GOT3 (cell line): ENCODE data around the gene CATSPER1.

Experiments
- DNase-seq: peaks from one replicate; lab custom pipeline; 2025; ENCODE audit warnings: mixed read lengths; lab: John Stamatoyannopoulos, UW

The CATSPER1 gene

DNA sequence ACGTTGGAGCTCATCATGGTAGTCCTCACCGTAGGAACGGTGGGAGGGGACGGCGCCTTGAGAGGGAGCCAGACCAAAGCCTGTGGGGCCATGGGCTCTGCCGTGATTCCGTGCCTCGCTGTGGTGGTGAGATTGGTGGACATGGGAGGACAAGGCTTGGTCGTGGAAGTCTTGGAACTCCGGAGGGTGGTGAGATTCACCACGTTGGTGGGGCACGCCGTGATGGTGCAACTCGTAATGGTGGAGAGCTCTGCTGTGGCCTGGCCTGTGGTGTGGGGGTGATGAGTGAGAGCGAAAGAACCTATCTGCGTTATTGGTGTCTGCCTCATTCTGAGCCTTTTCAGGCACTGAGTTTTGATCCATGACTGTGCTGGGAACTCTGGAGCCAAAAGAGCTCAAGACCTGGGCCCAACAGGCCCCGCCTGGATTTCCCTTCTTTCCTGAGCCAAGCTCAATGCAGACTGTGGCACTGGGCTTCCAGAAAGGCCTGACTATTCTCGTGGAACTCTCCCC, at the start of gene CATSPER1:
TSS of gene CATSPER1 (minus strand) at position 463 of the 513 bp plus-strand sequence. CDS start at position 363, 100 bp downstream.
- no peak for DNase-seq

DNA sequence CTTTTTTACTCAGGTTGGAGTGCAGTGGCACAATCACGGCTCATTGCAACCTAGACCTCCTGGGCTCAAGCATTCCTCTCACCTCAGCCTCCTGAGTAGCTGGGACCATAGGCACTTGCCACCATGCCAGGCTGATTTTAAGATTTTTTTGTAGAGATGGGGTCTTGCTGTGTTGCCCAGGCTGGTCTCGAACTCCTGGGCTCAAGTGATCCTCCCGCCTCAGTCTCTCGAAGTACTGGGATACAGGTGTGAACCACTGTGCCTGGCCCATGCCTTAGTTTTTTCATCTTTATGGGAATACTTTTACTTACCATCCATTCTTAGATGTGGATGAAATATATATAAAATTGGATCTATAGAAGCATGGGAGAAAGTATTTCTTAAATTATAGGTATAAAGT, 49.0 kb upstream of the CATSPER1 start:
- no peak for DNase-seq

DNA sequence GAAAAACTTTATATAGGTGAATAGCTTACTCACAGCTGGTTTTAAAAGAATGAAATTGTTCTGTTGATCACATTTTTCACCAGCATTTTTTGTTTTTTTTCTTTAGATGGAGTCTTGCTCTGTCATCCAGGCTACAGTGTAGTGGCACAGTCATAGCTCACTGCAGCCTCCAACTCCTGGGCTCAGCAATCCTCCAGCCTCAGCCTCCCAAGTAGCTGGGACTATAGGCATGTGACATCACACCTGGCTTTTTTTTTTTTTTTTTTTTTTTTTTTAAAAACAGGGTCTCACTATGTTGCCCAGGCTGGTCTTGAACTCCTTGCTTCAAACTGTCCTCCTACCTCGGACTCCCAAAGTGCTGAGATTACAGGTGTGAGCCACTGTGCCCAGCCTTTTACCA, 47.4 kb upstream of the CATSPER1 start:
- no peak for DNase-seq

DNA sequence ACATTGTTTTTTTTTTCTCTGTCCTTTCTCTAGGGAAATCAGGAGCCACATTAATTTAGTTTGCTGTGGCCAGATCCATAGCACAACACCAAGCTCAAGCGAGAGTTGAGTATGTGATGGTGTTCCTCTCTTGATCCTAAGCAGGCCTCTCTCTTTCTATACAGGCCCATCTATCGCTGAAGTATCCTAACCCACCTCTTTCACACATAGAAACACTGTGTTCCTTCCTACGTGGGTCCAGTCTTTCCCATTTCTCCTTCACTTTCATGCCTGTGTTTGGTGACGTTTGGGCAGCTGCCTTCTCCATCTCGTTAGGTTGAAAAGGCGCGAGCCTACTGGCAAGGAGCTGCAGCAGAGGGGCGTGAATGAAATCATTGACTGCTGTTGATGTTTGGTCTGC, 46.2 kb upstream of the CATSPER1 start:
- no peak for DNase-seq

DNA sequence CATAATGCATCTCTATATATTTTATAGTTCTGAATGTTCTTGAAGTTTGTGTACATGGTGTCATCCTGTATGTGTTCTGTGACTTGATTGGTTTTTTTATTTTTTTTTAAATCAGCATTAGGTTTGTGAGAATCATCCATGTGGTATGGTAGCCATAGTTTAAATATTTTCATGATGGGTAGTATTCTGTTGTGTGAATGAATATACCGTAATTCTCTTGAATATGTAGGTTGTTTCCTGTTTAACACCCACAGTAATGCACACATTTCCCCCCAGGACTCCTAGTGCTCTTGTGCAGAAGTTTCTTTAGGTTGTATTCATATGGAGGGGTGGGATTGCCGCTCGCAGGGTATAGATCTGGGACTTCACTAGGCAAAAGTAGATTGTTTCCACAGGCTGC, 45.8 kb upstream of the CATSPER1 start:
- DNase-seq, result no peak

DNA sequence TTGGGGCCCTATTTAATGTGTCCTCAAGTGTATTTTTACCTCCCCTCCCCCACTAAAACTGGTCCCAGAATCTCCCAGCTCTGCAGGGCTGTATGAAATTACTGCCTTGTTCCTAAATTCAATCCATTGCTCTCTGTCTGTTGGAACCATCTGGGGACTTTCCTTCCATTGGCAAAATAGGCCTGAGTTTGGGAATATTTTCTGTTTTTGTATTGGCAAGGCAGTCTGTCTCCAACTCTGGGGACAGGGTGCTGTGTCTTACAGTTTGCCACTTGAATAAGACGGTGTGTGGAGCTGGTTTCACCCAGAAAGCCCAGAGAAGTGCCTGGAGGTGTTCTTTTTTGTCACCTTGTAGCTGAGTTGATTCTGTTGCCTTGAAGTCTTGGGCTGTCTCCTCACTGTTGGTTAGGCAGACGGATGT, 45.1 kb upstream of the CATSPER1 start:
- no peak for DNase-seq

DNA sequence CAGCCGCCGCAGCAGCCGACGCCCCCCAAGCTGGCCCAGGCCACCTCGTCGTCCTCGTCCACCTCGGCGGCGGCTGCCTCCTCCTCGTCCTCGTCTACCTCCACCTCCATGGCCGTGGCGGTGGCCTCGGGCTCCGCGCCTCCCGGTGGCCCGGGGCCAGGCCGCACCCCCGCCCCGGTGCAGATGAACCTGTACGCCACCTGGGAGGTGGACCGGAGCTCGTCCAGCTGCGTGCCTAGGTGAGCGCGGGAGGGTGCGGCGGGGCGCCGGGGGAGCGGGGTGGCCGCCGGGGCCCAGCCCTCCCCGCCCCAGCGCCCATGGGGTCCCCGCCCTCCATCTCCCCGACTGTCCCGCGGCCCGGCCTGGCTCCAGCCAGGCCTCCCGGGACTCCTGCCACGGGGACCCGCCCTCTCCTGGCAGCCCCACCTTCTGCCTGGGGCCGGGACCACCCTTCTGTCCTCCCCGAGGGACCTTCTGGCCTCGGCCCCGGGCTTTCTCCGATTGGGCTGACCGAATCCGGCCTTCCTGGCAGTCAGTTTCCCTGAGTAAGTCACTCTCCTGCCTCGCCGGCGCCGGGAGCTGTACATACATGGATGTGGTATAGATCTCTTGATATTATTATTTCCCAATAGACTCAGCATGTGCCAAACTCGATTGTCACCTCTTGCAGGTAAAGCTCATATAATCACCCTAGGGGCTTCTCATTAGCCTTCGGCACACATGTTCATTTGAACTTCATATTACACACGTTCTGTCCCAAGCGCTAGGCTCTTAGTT, 44.5 kb upstream of the CATSPER1 start:
- no peak for DNase-seq

DNA sequence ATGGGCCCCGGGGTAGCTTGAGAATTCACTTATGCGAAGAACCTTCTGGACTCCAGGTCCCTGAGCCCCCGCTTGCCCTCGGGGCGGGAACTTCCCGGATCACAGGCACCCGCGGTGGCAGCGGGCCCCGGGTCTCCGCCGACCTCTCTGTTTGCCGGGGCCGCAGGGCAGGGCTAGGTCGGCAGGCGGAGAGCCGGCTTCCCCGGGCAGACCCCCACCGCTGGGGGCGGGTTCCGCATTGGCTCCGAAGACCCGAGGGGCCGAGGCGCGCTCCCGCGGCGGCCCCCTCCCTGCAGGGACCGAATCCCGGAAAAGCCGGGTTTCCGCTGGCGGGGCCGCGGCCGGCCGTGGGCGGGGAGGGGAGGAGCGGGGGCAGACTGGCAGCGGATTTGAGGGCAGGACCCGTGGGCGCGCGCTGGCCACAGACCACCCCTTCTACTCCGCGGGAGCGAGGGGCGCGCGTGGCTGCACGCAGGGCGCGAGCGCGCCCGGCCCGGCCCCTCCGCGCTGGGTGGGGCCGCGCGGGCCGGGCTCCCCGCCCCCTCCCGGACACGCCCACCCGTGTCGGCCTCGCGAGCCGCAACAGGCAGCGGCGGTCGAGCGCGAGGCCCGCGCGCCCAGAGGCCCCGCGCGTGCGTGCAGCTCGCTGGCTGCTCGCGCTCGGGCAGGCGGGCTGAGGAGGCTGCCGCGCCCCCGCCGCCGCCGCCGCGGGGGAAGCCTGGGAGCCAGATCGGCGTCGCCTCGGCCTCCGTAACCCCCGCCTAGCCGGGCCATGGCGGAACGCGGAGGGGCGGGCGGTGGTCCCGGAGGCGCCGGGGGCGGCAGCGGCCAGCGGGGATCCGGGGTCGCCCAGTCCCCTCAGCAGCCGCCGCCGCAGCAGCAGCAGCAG, 43.7 kb upstream of the CATSPER1 start, which contains the start of gene PACS1:
TSS of gene PACS1 (plus strand) at position 558 of the 889 bp plus-strand sequence. CDS start at position 773, 215 bp downstream.
- DNase-seq, result peak; percentile 30

DNA sequence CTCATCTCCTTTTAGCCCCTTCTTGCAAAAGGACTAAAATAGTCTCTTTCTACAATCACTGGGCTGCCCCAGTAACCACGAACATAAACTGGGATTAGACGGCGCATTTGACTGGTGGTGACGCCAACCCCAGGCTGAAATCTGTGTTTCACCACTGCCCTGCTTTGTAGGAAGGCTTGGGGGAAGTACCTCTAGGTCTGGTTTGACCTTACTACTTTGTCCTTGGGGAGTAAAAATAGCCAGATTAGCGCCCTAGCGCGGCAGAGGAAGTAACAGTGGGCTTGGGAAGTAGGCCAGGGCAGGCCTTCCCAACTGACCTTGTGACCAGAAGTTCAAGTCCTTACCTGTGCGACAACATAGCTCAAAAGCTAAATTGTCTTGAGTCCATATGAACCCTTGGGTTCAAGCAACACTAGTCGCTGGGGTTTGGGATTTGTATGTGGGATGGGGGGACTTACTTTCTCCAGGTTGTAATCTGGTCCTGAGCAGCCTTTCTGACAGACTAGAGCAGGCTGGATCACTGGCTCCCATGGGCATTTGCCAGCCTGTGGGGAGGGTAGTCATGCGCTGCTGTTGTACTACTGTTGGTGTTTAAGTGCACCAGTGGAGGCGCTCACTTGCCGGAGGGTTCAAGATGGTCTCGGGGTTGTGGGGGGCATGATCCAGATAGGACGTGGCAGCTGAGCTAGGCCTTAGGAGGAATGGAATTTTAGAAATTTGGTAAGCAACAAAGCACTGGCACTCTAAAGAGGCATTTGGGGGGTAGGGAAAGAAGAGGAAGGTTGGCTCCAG, 42.8 kb upstream of the CATSPER1 start:
- DNase-seq, result no peak

DNA sequence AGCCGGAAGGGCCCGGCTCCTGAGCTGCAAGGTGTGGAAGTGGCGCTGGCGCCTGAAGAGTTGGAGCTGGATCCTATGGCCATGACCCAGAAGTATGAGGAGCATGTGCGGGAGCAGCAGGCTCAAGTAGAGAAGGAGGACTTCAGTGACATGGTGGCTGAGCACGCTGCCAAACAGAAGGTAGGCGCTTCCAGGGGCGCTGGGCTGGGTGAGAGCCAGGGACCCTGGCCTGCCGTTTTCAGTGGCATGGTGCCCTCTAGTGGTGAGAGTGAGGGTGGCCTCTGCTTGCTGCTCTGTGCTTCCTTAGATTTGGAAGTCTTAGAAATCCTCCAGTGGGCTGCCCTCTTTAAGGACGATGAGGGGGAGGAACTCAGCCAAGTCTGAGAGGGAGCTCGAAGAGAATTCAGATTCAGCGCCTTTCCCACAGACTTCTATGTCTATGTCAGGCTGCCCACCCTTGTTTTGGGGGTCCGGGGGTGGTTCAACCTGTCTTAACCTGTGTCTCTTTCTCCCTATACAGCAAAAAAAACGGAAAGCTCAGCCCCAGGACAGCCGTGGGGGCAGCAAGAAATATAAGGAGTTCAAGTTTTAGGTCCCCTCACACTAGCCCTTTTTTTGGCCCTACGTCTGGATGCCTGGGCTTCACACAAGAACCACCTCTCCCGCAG, 42.0 kb upstream of the CATSPER1 start:
- DNase-seq, result no peak

DNA sequence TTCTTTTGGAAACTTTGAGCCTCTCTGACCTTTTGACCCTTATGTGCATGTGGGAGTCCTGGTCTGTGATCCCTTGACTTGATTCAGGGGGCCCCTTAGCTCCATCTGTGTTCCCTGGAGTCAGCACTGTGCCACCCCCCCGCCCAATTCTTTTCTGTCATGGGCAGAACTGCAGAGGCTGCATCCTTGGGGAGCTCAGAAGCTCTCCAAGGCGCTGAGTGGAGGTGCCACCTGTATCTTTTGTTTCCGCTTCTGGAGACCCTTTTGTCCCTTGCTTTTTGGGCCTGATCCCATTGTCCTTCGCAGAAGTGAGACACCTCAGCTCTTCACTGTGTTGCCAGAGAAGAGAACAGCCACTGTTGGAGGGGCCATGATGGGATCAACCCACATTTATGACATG, 41.4 kb upstream of the CATSPER1 start:
- no peak for DNase-seq

DNA sequence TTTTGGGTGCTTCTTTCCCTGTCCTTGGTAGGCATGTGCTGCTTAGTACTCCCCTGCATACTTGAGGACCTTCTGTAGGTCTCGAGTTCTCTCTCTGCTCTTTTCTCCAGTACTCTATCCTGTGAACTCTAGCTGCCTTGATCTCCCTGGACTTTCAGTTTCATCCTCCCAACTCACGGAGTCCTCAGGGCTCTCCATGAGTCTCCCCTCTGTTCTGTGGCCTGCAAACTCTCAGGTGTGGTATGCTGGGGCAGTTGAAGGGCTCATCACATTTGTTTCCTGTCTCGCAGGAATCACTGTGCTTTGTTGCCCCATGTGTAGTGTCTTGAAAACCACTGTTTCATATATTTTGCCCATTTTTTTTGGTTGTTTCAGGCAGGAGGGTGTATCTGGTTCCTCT, 40.5 kb upstream of the CATSPER1 start:
- DNase-seq, result no peak

DNA sequence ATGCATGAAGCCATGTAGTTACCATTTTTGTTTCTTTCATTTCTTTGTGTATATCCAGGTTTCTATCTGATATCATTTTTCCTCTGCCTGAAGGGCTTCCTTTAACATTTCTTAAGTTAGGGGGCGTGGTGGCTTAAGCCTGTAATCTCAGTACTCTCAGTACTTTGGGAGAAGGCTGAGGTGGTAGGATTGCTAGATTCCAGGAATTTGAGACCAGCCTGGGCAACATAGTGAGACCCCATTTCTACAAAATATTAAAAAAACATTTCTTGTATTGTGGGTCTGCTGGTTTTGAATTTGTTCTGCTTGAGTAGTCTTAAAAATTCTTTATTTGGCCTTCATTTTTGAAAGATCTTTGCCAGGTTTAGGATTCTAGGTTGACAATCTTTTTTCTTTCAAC, 38.3 kb upstream of the CATSPER1 start:
- no peak for DNase-seq

DNA sequence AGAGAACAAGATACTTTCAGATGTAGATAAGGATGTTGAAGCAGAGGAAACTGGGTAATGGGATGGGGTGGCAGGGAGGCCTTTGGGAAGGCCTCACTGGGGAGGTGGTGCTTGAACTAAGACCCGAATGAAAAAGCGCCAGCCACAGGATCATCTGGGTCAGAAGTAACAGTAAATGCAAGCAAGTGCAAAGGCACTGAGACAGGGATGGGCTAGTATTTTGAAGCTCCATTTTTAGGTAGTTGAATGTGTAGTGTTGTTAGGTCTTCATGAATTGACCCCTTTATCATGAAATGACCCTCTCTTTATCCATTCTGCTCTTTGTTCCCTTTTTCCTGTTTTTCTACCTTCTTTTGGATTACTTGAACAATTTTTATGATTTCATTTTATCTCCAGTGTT, 37.6 kb upstream of the CATSPER1 start:
- no peak for DNase-seq

DNA sequence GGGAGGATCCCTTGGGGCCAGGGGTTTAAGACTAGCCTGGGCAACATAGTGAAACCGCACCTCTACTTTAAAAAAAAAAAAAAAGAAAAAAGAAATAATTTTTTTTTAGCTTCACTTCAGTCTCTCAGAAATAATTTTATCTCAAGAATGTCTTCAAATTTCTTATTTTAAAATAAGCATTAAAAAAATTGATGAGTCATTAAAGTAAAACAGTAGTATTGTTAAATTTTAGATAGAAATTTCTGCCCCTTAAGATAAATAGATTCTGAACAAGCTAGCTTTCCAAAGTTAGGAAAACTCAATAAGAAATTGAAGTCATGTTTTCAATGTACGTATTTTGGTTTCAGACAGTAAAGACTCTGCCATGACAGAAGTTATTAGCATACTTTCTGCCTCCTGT, 36.1 kb upstream of the CATSPER1 start:
- no peak for DNase-seq

DNA sequence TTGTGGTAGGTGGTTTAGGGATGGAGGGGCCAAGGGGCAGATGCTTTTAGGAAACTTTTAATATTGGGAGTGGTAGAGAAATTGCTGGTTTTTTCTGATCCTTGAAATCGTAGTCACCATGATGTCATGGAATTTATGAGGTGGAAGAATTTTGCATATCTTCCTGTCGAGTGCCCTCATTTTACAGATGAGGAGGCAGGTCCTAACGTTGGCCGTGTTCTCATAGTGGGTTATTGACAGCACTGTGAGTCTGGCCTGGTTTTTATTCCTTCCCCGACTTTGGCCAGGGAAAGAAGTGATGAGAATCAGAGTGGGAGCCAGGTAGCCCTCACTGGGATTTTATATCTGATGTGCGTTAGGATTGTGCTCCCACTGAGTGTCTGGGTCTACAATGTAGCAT, 35.0 kb upstream of the CATSPER1 start:
- DNase-seq, result no peak

DNA sequence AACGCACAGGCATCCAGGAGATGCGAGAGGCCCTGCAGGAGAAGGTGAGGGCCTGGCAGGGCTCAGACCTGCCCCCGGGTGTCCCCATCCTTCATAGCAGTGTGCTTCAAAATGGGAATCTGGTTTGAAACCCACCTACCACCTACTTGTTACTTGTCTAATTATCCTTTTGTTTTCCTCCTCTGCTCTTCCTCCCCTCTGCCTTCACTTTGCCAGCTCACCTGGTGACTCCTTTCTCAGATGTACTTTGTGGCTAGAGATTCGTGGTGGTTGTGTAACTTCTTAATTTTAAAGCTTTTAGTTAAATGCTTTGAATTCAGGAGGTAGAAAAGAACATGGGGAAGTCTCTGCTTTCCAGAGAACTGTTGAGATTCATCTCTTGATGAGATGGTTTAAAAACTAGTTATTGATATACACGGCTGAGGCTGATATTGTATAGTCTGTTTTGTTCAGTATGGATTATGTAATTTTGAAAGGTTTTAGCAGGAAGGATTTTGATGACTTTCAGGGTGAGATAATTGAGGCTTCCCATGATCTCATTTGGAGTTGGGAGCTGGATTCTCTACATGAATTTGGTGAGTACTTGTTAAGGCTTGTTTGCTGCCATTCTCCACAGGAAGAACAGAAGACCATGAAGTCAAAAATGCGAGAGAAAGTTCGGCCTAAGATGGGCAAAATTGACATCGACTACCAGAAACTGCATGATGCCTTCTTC, 33.8 kb upstream of the CATSPER1 start:
- DNase-seq, result no peak

DNA sequence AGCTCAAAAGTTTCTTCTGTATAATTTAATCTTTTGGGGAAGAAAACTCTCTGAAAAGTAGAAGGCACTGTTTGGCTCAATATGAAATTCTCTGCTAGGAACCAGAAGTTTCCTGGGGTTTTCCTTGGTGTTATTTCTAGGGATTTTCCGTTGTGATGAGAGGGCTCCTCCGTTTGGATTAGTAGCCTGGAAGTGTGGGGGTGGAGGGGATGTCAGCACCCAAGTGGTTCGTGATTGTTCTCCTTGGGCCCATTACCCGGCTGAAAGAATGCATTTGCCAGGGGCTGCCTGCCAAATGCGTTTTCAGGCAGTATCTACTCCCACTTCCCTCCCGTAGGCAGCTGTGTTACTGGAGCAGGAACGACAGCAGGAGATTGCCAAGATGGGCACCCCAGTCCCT, 30.2 kb upstream of the CATSPER1 start:
- DNase-seq, result no peak

DNA sequence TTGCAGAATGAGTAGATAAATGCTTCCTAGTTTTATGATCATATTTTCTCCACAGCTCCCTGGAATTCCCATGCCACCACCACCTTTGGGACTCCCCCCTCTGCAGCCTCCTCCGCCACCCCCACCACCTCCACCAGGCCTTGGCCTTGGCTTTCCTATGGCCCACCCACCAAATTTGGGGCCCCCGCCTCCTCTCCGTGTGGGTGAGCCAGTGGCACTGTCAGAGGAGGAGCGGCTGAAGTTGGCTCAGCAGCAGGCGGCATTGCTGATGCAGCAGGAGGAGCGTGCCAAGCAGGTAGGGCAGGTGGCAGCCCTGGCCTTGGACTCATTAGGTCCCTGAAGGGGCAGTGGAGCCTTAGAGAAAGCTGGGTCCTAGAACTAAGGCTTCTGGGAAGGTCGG, 28.7 kb upstream of the CATSPER1 start:
- DNase-seq, result no peak

DNA sequence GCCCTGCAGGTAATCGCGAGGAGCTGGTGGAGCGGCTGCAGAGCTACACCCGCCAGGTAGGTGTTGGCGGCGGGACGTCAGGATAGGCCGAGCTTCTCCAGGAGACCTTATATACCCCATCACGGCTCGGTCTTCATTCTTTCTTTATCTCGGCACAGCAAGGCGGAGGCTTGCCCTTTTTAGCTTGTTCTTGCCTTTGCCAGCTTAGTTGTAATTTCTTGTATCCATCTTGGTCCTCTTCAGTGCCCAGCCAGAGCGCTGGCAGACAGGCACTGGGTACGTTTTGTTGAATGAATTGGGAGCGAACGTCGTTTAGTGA, 26.3 kb upstream of the CATSPER1 start:
- no peak for DNase-seq
